ENCODE data around the gene NRP2.

DNA sequence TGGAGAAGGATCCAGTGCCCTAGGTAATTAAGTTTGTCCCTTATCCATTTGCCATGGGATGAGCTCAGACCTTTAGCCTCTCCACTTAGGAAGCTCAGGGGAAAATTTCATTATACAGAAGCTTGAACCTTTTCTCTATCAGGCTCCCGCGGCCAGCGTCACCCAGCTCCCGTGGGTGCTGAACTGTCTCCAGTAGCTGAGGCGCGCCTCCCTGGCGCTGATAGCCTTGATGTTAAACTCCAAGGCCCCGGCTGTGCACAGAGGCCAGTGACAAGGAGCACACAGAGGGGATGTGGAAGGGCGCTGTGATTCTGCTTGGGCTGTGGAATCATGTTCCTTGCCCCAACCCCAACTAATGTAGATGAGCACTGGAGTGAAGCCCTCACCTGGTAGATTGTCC is 50.8 kb downstream of the NRP2 start:
- TF ChIP-seq TAF1 (conservative IDR thresholded peaks at IDR 0.05) (no peak), HNF4G (IDR thresholded peaks at IDR 0.05) (no peak), RXRA (IDR thresholded peaks at IDR 0.05) (no peak), YY1 (IDR thresholded peaks at IDR 0.05) (no peak), SP1 (IDR thresholded peaks at IDR 0.05) (no peak), RAD21 (IDR thresholded peaks at IDR 0.05) (no peak), NR2F2 (IDR thresholded peaks at IDR 0.05) (no peak)
- TF ChIP-seq, protein P1, sequence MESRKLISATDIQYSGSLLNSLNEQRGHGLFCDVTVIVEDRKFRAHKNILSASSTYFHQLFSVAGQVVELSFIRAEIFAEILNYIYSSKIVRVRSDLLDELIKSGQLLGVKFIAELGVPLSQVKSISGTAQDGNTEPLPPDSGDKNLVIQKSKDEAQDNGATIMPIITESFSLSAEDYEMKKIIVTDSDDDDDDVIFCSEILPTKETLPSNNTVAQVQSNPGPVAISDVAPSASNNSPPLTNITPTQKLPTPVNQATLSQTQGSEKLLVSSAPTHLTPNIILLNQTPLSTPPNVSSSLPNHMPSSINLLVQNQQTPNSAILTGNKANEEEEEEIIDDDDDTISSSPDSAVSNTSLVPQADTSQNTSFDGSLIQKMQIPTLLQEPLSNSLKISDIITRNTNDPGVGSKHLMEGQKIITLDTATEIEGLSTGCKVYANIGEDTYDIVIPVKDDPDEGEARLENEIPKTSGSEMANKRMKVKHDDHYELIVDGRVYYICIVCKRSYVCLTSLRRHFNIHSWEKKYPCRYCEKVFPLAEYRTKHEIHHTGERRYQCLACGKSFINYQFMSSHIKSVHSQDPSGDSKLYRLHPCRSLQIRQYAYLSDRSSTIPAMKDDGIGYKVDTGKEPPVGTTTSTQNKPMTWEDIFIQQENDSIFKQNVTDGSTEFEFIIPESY (IDR thresholded peaks at IDR 0.05), result no peak
- TF ChIP-seq, protein P2, sequence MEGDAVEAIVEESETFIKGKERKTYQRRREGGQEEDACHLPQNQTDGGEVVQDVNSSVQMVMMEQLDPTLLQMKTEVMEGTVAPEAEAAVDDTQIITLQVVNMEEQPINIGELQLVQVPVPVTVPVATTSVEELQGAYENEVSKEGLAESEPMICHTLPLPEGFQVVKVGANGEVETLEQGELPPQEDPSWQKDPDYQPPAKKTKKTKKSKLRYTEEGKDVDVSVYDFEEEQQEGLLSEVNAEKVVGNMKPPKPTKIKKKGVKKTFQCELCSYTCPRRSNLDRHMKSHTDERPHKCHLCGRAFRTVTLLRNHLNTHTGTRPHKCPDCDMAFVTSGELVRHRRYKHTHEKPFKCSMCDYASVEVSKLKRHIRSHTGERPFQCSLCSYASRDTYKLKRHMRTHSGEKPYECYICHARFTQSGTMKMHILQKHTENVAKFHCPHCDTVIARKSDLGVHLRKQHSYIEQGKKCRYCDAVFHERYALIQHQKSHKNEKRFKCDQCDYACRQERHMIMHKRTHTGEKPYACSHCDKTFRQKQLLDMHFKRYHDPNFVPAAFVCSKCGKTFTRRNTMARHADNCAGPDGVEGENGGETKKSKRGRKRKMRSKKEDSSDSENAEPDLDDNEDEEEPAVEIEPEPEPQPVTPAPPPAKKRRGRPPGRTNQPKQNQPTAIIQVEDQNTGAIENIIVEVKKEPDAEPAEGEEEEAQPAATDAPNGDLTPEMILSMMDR (IDR thresholded peaks at IDR 0.05; ENCODE audit: low read depth, low read length, missing input control), result no peak
- TF ChIP-seq, protein P3, sequence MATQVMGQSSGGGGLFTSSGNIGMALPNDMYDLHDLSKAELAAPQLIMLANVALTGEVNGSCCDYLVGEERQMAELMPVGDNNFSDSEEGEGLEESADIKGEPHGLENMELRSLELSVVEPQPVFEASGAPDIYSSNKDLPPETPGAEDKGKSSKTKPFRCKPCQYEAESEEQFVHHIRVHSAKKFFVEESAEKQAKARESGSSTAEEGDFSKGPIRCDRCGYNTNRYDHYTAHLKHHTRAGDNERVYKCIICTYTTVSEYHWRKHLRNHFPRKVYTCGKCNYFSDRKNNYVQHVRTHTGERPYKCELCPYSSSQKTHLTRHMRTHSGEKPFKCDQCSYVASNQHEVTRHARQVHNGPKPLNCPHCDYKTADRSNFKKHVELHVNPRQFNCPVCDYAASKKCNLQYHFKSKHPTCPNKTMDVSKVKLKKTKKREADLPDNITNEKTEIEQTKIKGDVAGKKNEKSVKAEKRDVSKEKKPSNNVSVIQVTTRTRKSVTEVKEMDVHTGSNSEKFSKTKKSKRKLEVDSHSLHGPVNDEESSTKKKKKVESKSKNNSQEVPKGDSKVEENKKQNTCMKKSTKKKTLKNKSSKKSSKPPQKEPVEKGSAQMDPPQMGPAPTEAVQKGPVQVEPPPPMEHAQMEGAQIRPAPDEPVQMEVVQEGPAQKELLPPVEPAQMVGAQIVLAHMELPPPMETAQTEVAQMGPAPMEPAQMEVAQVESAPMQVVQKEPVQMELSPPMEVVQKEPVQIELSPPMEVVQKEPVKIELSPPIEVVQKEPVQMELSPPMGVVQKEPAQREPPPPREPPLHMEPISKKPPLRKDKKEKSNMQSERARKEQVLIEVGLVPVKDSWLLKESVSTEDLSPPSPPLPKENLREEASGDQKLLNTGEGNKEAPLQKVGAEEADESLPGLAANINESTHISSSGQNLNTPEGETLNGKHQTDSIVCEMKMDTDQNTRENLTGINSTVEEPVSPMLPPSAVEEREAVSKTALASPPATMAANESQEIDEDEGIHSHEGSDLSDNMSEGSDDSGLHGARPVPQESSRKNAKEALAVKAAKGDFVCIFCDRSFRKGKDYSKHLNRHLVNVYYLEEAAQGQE (IDR thresholded peaks at IDR 0.05), result no peak
- TF ChIP-seq, protein P4, sequence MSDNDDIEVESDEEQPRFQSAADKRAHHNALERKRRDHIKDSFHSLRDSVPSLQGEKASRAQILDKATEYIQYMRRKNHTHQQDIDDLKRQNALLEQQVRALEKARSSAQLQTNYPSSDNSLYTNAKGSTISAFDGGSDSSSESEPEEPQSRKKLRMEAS (IDR thresholded peaks at IDR 0.05), result no peak
